OCI-LY3 (cell line): ENCODE data around the gene HYAL3.

ENCODE experiments used
- H2AFZ ChIP-seq: fragments of 200-600, 300-600 bp; shearing (Covaris generic); 2 replicates; pipeline ENCODE4 v1.6.0; 2014; ENCODE audit warnings: antibody characterized with exemption, low read depth, low read length
- H3K27ac ChIP-seq: fragments of 200-600, 300-600 bp; sonication (generic); 2 replicates; pipeline ENCODE4 v1.5.1; 2014; ENCODE audit warnings: mild to moderate bottlenecking, low read length, moderate library complexity, mixed read lengths
- H3K27me3 ChIP-seq: fragments of 200-600, 300-600 bp; sonication (generic); 2 replicates; pipeline ENCODE4 v1.6.1; 2014; ENCODE audit warnings: low read depth, low read length, mixed read lengths
- H3K36me3 ChIP-seq: fragments of 200-600, 300-600 bp; sonication (generic); replicated peaks from 2 replicates; pipeline ENCODE3; 2014; ENCODE audit warnings: low read depth, low read length, mixed read lengths
- H3K4me1 ChIP-seq: fragments of 300-600, 200-600 bp; sonication (generic); 2 replicates; pipeline ENCODE4 v1.6.1; 2014; ENCODE audit warnings: low read length, mixed read lengths
- H3K4me2 ChIP-seq: fragments of 200-600, 300-600 bp; sonication (generic); 2 replicates; pipeline ENCODE4 v1.6.1; 2014; ENCODE audit warnings: low read length, mixed read lengths
- H3K4me3 ChIP-seq: fragments of 300-600, 200-600 bp; sonication (generic); 2 replicates; pipeline ENCODE4 v1.5.1; 2014; ENCODE audit warnings: antibody characterized with exemption, mild to moderate bottlenecking, low read length, moderate library complexity
- H3K79me2 ChIP-seq: fragments of 300-600, 200-600 bp; shearing (Covaris generic); 2 replicates; pipeline ENCODE4 v1.6.1; 2014; ENCODE audit warnings: mild to moderate bottlenecking, low read length, mixed read lengths
- H3K9ac ChIP-seq: fragments of 300-600, 200-600 bp; shearing (Covaris generic); 2 replicates; pipeline ENCODE4 v1.6.0; 2014; ENCODE audit warnings: mild to moderate bottlenecking, low read length, moderate library complexity
- H3K9me3 ChIP-seq: fragments of 200-600, 300-600 bp; shearing (Covaris generic); 2 replicates; pipeline ENCODE4 v1.6.1; 2014; ENCODE audit warnings: low read length, mixed read lengths; ENCODE audit not compliant: insufficient read depth
- H4K20me1 ChIP-seq: fragments of 200-600, 300-600 bp; sonication (generic); 2 replicates; pipeline ENCODE4 v1.6.1; 2016; ENCODE audit warnings: low read length, mixed read lengths; ENCODE audit not compliant: insufficient read depth
- EZH2phosphoT487 ChIP-seq: fragments of 200-600 bp; shearing (Covaris generic); IDR thresholded peaks from 2 replicates; pipeline ENCODE4 v1.6.1; 2018; ENCODE audit warnings: antibody characterized with exemption, mixed run types, low read depth
- TF ChIP-seq, protein P1 (sequence below): fragments of 200-600, 300-600 bp; sonication (generic); IDR thresholded peaks from 2 replicates; pipeline ENCODE4 v1.5.1; 2014; ENCODE audit warnings: antibody characterized with exemption, low read length, low read depth

The HYAL3 gene

DNA sequence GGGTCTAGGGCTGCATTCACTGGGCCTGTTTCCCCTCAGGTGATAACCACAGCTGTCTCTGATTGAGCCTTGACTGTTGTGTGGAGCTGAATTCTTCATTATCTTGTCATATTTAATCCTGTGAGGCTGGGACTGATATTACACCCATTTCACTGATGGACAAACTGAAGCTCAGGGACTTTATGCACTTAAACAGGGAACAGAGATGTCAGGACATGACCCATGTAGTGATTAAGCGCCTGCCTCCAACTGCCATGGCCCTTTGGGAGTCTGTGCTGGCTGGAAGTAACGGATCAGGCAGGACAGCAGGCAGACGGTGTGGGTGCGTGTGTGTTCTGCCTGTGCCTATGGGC, 55.7 kb downstream of the HYAL3 start:
- peak overlapping the region; percentile 87 for H3K27ac ChIP-seq
- peaks cover 57% of the 10 kb centered on the region for H3K4me1 ChIP-seq

DNA sequence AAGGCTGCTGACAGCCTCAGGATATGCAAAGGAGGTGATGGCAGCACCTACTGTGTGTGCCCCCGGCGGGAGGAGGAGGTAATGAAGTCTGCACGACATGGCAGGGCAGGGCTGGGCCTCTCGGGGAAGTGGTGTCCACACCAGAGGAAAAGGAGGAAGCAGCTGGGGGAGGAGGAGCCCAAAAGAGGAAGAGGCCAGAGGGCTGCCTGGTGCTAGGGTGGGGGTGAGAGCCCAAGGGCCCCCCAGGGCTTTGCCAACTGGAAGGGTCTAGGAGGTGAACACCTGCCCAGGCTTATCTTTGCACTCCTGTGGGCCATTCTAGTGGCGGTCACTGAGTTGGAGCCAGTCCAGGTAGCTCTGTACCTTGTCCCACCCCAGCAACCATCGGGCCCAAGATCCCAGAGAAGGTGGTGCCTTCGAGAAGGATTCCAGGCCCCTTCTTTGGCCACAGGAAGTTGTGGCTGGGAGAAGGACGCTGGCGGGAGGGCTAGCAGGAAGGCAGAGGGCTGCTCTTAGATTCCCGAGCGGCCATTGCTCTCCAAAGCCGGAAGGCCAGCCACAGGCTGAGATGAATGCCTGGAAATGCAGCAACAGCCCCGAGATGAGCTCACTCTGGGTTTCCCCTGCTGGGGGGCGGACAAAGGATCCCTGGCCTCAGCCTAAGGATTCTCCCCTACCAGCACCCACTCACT, 56.2 kb downstream of the HYAL3 start:
- H3K9ac ChIP-seq, result peak overlapping the region; percentile 67

More for the DNA sequence above, 55.7 kb downstream of the HYAL3 start:
- TF ChIP-seq, protein P1, sequence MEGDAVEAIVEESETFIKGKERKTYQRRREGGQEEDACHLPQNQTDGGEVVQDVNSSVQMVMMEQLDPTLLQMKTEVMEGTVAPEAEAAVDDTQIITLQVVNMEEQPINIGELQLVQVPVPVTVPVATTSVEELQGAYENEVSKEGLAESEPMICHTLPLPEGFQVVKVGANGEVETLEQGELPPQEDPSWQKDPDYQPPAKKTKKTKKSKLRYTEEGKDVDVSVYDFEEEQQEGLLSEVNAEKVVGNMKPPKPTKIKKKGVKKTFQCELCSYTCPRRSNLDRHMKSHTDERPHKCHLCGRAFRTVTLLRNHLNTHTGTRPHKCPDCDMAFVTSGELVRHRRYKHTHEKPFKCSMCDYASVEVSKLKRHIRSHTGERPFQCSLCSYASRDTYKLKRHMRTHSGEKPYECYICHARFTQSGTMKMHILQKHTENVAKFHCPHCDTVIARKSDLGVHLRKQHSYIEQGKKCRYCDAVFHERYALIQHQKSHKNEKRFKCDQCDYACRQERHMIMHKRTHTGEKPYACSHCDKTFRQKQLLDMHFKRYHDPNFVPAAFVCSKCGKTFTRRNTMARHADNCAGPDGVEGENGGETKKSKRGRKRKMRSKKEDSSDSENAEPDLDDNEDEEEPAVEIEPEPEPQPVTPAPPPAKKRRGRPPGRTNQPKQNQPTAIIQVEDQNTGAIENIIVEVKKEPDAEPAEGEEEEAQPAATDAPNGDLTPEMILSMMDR, result no peak
- no peak for TF ChIP-seq EZH2phosphoT487
- Histone ChIP-seq H3K27me3 (no peaks in the 10 kb centered on the region), H3K4me3 (peak overlapping the region; percentile 70), H3K36me3 (peaks cover 37% of the 10 kb centered on the region), H4K20me1 (peaks cover 64% of the 10 kb centered on the region), H3K9ac (peak overlapping the region; percentile 67; the same call in 1 of the 2 replicates), H3K79me2 (peaks cover 93% of the 10 kb centered on the region), H3K9me3 (no peaks in the 10 kb centered on the region), H2AFZ (no peak overlapping the region), H3K4me2 (peak overlapping the region; percentile 90)

More for the DNA sequence above, 56.2 kb downstream of the HYAL3 start:
- TF ChIP-seq, protein P1, result peak; percentile 13; the same call in 1 of the 2 replicates
- no peak for TF ChIP-seq EZH2phosphoT487
- H2AFZ ChIP-seq, result no peak overlapping the region
- H3K9me3 ChIP-seq, result no peaks in the 10 kb centered on the region
- peaks cover 93% of the 10 kb centered on the region for H3K79me2 ChIP-seq
- peak overlapping the region; percentile 90 for H3K4me2 ChIP-seq
- peaks cover 33% of the 10 kb centered on the region for H3K36me3 ChIP-seq
- peak overlapping the region; percentile 70 for H3K4me3 ChIP-seq
- peaks cover 64% of the 10 kb centered on the region for H4K20me1 ChIP-seq
- no peaks in the 10 kb centered on the region for H3K27me3 ChIP-seq
- H3K4me1 ChIP-seq, result peaks cover 63% of the 10 kb centered on the region
- H3K27ac ChIP-seq, result peak overlapping the region; percentile 87
